NCI-H2196 treated with DMSO at 0.1 percent for 48 hours (cell line): ENCODE measurements around the gene S100A8.
"Not testable (repeated sequence)": the region's sequence is repeated elsewhere in the genome, so short reads cannot be mapped to it uniquely, and the experiment has no call there.

Source experiments
- DNase-seq: peaks from one replicate; lab custom pipeline; 2025; ENCODE audit not compliant: unreplicated experiment; lab: John Stamatoyannopoulos, UW

The S100A8 gene

DNA sequence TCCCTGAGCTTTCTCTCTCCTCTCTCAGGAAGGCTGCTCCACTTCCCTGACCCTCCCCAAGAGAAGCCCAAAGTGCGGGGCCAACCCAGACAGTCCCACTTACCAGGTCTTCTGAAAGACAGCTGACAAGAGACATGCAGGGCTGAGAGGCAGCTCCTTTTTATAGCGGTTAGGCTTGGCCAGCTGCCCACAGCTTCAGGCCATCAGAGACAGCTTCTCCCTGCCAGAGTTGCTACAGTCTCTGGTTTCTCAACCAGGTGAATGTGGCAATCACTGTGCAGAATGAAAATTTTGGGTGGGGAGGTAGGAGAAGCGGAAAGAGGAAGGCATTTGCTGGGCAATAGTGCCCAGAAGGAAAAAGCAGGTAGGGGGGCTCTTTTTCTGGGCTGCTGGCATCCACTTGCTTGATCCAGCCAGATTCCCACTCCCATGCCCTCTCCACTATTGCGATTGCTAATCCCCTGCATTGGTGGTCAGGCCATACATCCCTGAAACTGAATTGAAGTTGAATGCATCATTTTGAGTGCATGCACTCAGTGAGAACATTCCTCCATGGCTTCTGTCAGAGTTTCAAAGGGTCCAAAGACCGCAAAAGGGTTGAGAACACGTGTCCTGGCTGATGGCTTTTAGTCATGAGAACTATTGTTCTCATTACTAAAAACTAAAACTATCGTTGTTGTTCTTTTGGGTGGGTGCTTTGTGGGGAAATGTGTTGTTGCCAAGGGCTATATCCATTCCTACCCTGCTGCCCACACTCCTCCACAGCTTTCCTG is at the start of gene S100A8:
Gene S100A8 (minus strand): TSS at position 136 of the 773 bp plus-strand sequence. CDS start 538 bp downstream, outside the sequence.
- DNase-seq: peak; percentile 14

DNA sequence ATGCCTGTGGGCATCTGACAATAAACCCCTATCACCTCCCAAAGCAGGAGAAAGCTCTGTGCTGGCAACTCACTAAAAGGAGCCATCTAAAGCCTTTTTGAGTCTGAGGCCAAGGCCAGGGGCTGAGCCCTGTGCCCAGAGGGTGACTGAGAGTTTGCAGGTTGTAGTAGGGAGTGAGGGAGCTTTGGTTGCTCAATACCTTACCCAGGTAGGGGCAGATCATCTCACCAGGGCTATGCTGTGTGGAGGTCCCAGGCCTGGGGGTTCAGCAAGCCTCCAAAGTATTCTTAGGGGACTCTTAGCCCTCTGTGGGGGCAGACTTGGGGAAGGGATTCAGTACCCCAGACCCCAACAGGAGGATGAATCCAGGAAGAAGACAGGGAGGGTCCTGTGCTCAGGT is 48.4 kb upstream of the S100A8 start:
- no peak for DNase-seq

DNA sequence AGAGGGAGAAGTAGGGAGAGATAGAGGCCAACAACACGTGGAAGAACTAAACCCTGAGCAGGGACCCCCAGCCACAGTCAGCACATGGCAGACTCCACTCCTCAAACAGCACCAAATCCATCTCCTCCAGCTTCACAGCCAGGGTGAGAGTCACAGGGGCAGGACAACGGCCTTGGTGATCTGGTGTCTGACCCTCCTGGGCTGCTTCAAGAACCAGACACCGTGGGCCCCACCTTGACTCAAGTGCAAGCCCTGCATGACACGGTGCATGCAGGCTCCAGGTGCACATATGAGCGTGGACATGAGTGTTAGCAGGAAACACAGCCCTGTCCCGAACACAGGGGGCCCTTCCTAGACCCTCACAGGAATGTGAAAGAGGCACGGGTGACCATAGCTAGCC is 47.7 kb upstream of the S100A8 start:
- no peak for DNase-seq

DNA sequence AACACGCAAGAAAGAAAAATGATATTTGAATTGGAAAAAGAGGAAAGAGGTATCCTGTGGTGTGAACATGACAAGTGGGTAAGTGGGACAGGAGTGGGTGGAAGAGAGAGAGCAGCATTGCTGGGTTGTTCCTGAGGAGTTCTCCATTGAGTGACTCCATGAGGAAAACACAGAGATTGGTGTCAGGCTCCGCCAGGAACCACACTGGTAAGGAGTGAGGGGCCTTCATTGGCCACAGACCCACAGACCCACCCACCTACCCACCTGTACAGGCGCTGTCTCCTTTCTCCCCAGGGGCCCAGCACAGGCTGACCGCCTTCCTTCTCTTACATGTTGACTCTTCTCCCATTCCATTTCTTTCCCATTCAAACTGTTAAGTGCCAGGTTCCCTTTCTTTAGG is 46.4 kb upstream of the S100A8 start:
- no peak for DNase-seq

DNA sequence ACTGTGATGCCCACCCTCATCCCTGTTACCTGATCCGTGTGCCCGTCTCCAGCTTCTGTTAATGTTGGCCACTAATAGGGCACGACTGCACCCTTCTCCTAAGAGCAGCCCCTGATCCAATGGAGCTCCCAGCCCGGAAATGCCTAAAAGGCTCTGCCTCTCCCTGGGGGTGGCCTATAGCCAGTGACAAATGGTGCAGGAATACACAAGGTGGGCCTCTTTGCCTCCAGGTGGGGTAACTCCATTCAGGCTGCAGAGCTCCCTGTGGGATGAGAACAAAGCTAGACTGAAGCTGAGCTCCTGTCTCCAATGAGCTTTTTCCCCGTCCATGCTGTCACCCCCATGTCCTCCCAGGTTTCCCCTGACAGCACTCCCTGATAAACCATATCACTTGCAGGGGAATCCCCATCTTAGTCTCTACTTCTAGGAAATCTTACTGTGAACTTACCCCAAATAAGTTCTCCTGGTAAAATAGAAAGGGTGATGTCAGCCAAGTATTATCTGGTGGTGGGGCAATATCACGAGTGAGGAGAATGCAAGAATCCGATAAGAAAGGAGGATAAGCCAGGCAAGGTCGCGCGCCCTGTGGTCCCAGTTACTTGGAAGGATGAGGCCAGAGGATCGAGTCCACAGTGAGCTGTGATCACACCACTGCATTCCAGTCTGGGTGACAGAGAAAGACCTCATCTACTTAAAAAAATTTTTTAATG is 44.0 kb upstream of the S100A8 start:
- no peak for DNase-seq

DNA sequence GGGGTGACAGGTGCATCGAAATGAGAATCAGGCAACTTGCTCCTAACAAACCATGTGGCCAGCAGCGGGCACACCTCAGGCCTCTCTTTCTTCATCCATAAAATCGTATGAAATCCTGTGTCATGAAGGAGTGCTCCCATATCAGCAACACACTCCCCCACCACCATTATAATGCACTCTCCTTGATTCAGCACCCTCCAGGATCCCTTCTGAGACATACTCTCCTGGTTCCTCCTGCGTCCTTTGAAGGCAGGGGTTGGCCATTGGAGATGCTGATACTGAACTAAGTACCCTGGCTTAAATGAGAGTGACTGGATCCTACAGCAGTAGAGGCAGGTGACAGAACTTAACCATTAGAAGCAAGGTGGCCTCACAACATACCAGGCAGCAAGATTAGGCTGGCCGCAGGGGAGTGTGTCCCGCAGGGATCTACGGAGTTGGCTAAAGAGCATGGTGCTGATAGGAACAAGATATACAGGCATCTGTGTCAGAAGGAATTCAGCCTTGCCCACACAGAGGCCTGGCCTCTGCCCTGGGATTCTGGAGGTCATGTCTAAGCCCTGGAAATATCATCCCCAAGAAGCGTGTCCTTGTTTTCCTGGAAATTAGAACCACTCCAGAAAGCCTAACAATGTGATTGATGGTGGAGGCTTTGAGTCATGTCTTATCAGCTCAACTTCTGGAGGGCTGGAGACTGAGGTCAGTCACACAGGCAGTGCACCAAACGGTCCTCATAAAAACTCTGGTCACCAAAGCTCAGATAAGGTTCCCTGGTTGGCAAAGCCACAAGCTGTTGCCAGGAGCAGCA is 42.2 kb upstream of the S100A8 start:
- DNase-seq: no peak

DNA sequence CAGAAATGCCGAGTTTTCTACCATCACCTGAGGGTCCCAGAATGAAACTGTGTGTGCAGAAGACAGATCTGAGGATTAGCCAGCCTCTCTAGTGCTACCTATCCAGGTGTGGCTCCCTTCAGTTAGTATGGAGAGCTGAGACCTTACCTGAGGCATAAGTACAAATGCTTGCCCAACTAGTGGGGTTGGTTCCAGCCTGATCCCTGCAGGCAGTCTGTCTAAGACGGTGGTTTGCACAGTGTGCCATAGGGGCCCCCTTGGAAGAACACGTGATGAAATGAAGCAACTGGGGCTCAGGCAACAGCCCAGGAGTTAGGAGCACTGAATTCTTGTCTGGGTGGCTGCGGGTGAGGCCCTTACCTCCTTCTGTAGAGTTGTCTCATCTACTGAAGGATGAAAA is 41.1 kb upstream of the S100A8 start:
- DNase-seq: no peak

DNA sequence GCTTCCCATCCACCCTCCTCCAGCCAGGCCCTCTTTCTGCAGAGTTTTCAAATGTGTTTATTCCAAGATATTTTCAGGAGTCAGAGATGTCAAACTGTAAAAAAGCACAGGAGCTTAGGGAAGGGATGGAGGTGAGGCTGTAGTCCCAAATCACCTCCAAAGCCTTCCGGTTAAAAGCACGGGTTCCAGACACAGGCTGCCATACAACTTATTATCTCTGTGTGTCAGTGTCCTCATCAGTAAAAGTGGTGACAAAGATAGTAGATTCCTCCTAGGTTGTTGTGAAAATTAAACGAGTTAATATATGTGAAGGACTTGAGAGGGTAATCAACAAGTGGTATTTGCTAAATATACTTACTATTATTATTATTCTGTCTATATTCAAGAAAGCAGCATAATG is 40.6 kb upstream of the S100A8 start:
- DNase-seq: no peak

DNA sequence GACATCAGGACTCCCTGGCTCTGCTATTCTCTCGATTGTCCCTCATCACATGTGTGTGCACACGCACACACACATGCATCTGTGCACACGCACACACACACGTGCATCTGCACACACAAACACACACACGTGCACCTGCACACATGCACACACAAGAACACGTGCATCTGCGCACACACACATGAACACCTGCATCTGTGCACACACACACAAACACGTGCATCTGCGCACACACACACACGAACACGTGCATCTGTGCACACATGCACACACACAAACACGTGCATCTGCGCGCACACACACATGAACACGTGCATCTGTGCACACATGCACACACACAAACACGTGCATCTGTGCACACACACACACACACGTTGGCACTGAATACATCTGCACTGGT is 40.1 kb upstream of the S100A8 start:
- no peak for DNase-seq

DNA sequence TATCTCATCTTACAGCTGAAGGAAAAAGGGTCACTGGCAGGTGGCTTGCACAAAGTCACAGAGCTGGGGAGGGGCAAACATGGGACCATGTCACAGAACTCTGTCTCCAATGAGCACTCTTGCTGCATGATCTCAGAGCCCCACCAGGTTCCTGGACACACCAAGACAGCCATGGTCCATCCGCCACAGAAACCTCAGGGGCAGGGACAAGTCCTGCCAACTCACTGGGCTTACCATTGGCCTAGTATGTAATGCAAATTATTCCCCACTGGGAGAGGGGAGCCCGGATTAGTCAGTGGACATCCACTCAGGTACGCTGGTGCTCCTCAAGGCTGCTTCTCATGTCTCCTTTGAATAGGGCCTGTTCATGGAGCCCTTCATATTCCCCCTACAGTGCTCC is 39.7 kb upstream of the S100A8 start:
- no peak for DNase-seq

DNA sequence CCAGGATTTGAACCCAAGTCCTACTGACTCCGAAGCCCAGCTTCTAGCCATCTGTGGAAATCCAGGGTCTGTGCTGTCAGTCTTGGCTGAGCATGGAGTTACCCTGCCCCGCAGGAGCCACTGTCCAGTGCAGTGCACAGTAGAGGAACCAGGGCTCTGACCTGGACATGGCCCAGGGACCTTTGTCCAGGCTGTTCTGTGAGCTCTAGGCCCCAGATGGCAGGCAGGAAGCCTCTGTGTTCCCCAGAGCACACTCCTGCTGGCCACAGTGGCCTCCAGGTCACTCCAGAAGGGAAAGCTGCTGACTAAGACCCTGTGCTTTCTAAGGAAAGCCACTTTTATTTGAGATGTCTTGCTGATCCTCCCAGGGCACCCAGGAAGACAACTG is 39.3 kb upstream of the S100A8 start:
- no peak for DNase-seq

DNA sequence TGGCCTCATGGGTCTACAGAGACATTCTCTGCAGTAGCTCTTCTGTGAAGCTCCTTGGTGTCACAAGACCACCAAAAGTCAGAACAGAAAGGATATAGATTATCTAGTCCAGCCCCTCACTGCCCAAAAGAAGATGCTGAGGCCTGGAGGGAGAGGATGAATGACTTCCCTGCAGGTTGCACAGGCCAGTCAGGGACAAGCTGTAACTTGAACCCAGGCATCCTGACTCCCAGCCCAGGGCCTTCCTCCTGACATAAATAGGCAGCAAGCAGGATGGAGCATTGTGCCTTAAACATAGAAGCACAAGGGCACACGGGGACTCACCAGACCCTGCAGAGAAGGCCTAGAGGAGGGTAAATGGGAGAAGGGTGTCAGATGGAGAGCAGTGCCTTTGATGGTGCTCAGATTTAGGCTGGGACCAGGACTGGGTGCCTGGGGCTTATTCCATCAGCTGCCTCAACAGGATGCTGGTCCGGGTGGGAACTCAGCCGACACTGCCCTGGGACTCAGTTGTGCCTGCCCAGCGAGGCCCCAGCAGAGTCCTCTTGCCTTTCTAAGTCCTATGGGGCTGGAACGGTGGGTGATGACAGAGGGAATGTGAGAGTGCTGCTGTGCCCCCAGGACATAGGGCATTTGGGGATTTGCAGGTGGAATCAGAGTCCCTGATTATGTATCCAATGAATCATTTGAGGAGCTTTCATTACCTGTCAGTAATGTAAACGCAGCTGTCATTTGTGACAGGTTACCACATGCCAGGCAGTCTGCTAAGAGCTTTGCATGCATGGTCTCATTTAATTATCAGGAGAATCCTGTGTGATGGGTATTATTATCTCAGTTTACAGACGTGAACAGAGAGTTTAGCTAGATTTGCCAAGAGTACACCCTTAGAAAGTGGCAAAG is 38.6 kb upstream of the S100A8 start:
- DNase-seq: no peak

DNA sequence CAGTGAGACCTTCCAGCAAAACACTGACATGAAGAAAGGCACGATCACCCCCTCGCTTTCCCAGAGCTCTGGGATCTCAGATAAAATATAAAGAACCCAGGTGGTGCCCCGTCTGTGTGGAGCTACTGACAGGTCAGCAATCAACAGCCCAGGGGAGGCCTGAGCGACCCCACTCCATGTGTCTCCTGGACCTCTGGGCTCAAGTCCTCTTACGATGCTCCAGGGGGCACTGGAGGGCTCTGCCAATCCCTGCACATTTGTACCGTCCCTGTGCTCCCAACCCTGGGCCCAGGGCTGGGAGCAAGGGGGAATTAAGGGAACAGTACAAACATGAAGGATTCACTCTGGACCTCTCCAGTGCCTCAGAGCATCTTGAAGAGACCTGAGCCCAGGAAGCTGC is 37.9 kb upstream of the S100A8 start:
- DNase-seq: no peak

DNA sequence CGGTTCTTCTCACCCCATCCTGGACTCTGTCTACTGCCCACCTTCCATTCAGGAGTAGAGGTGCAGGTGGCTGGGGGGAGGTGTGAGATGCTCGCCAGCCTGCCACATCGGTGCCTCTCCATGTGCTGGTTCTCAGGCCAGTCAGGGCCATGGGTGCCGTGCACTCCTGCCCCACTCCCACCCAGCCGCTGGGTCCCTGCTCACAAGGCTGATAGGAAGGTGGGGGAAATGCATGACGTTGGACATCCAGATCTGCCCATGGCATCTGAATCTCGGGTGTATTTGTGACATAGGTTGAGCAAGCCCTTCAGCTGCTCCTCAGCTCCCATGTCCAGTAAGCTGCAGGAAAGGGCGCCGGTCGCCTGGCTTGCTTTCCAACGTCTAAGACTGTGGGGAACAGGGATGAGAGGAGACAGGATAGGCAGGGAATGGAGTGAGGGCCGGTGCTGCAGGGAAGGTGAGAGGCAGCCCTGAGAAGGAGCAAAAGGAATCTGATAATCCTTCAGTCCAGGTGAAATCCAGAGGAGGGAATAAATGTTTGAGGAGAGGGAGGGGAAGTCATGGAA is 37.3 kb upstream of the S100A8 start:
- no peak for DNase-seq

DNA sequence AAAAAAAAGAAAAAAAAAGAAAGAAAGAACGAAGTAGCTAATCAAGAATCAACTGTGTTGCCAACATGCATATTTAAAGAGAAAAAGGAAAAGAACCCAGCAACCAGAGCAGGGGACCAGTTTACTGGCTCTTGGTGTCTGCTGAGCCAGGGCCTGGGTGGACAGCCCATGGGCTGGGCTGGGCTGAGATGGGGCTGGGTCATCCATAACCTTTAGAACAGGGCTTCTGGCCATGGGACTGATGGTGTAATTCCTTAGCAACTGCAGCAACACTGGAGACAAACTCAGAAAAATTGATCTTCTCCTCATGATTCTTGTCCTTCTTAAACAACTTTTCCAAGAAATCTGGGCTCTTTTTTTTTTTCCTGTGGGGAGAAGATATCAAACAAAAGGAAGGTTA is 35.9 kb upstream of the S100A8 start:
- DNase-seq: no peak

DNA sequence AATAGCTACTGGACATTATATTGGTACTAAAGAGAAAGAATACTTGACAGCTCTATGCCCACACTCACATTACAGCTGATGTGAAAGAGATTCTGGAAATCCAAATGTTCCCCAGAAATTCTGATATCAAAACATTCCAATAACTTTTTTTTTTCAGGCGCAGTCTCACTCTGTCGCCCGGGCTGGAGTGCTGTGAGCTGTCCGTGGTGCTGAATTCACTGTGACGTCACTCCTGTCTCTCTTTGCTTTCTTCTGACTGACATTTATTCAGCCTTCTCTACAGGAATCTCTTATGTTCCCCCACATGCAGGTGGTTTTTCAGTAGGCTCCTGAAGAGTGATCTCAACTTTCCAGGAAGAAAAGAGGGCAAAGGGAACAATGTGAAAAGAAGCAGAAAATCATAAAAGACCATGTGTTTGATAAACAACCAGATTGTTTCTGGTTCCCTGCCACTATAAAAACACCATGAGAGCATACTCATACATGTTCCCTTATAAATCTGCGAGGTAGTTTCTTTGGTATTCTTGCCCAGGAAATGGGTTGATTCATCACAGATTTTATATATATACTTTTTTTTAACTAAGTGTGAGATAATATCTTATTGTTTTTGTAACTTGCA is 31.7 kb upstream of the S100A8 start:
- no peak for DNase-seq

DNA sequence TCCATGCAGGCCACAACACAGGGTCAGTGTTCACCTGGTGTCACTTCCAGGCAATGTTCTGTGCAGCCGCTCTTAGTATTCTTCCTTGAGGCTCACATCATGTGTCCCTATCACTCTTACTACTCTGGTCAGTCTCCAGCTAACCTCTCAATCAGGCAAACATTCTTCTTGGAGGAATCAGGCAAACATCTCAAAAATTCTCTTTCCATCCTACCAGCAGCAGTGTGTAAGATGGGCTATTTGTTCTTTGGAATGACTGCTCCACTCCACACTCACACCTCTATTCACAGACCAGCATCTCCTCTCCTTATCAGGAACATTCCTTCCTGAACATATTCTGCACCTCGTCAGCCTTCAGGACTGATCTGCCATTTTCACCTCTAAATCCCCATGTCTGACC is 29.4 kb upstream of the S100A8 start:
- no peak for DNase-seq

DNA sequence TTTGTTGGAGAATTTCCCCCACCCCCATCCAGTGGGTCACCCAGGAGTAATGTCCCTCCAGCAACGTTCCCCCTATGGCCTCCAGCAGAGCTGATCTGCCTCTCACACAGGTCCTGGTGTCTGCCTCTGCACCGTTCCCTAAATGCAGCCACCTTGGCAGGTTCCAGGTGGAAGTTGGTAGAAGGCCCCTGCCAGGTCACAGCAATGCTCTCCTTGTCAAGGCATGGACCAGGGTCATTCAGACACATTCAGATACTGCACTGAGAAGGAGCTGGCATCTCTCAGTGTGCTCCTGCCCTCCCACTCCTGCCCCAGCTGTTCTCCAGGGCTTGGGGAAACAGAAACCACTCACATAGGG is 28.5 kb upstream of the S100A8 start:
- DNase-seq: not testable (repeated sequence)

DNA sequence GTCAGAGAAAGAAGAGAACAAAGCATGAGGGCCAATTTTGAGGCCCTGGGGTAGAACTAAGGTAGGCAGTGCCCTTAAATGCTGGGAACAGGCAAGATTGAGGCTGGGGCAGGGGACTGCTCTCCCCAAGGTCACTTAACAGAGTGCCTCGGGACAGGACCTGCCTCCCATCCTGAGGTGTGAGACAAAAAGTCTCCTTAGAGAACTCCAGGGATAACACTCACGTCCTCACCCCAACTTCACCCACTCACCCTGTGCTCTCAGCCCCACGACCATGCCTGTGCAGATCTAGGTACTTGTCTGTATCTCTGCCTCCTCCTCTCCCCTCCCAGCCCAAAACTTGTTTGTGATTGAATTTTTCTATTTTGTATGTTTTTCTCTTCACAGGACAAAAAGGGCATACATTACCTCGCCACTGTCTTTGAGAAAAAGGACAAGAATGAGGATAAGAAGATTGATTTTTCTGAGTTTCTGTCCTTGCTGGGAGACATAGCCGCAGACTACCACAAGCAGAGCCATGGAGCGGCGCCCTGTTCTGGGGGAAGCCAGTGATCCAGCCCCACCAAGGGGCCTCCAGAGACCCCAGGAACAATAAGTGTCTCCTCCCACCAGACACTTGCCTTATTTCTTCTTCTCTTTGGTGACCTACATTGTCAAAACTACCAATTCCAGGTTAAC is 28.0 kb upstream of the S100A8 start:
- DNase-seq: not testable (repeated sequence)
